IMR-90 (cell line): Measurements from ENCODE around the gene B4GALT5. TPM values are rescaled to one million over a fixed set of nuclear protein-coding genes. Genes with fewer than 3 reads are reported as not detected.

Source experiments
- ATAC-seq: fragments of 200-7000 bp; cut with Tn5 transposase; 2 replicates; pipeline ENCODE4 v1.9.1; 2020; ENCODE audit warnings: low read depth, mild to moderate bottlenecking, moderate library complexity
- BruUV-seq: library from RNA; stranded (reverse); fragments of 400-500 nt; replicated peaks from 2 replicates; lab custom pipeline; 2021; lab: Mats Ljungman, UMichigan
- CTCF ChIA-PET: fragments of 300-600 bp; formaldehyde crosslinking; extraction: SDS; loops from one replicate; lab custom pipeline; 2021; ENCODE audit warnings: antibody characterized with exemption; lab: Yijun Ruan, JAX
- POLR2A ChIA-PET: fragments of 300-600 bp; sonication (Branson Sonifier 250); formaldehyde crosslinking; loops from one replicate; lab custom pipeline; 2022; ENCODE audit warnings: antibody characterized with exemption; ENCODE audit not compliant: unreplicated experiment; lab: Charles Lee
- DNase-seq: peaks from one replicate; pipeline ENCODE4 v3.0.0; 2013
- H2AFZ ChIP-seq: replicated peaks from 2 replicates; pipeline ENCODE3; 2013; ENCODE audit warnings: low read length, mild to moderate bottlenecking; ENCODE audit not compliant: poor library complexity
- H2AK5ac ChIP-seq: 2 replicates; pipeline ENCODE4 v1.6.1; 2013; ENCODE audit warnings: low read depth, low read length, inconsistent platforms
- H2AK9ac ChIP-seq: replicated peaks from 2 replicates; pipeline ENCODE3; 2013; ENCODE audit warnings: mild to moderate bottlenecking, low read depth, low read length, moderate library complexity; ENCODE audit not compliant: poor library complexity
- H2BK120ac ChIP-seq: 2 replicates; pipeline ENCODE4 v1.6.1; 2013; ENCODE audit warnings: low read depth, low read length, inconsistent platforms
- H2BK15ac ChIP-seq: 3 replicates; pipeline ENCODE4 v1.6.1; 2013; ENCODE audit warnings: low read depth, low read length, inconsistent platforms
- H2BK20ac ChIP-seq: 2 replicates; pipeline ENCODE4 v1.6.1; 2013; ENCODE audit warnings: low read depth, mild to moderate bottlenecking, inconsistent platforms, low read length, moderate library complexity
- H2BK5ac ChIP-seq: 2 replicates; pipeline ENCODE4 v1.6.1; 2013; ENCODE audit warnings: mild to moderate bottlenecking, low read depth, low read length, inconsistent platforms; ENCODE audit not compliant: poor library complexity, severe bottlenecking
- H3K14ac ChIP-seq: replicated peaks from 2 replicates; pipeline ENCODE4 v1.6.1; 2013; ENCODE audit warnings: low read depth, low read length, inconsistent platforms
- H3K18ac ChIP-seq: 2 replicates; pipeline ENCODE4 v1.6.1; 2013; ENCODE audit warnings: low read depth, low read length, control low read depth
- H3K23ac ChIP-seq: 2 replicates; pipeline ENCODE4 v1.6.1; 2013; ENCODE audit warnings: low read depth, low read length, inconsistent platforms
- H3K27ac ChIP-seq: 2 replicates; pipeline ENCODE4 v1.5.1; 2013; ENCODE audit warnings: mild to moderate bottlenecking, control low read depth, low read length; ENCODE audit not compliant: insufficient read depth
- H3K27me3 ChIP-seq: 2 replicates; pipeline ENCODE4 v1.6.1; 2013; ENCODE audit warnings: low read length; ENCODE audit not compliant: control insufficient read depth, insufficient read depth
- H3K36me3 ChIP-seq: 2 replicates; pipeline ENCODE4 v1.6.1; 2013; ENCODE audit warnings: low read length, mixed read lengths; ENCODE audit not compliant: control insufficient read depth, insufficient read depth
- H3K4ac ChIP-seq: 2 replicates; pipeline ENCODE4 v1.6.1; 2013; ENCODE audit warnings: low read depth, low read length, inconsistent platforms
- H3K4me1 ChIP-seq: 2 replicates; pipeline ENCODE4 v1.6.1; 2013; ENCODE audit warnings: low read length, mixed read lengths; ENCODE audit not compliant: control insufficient read depth, insufficient read depth
- H3K4me2 ChIP-seq: 2 replicates; pipeline ENCODE4 v1.6.1; 2013; ENCODE audit warnings: low read depth, mild to moderate bottlenecking, control low read depth, low read length, moderate library complexity
- H3K4me3 ChIP-seq: 2 replicates; pipeline ENCODE4 v1.5.1; 2013; ENCODE audit warnings: low read depth, mild to moderate bottlenecking, control low read depth, low read length, moderate library complexity; ENCODE audit not compliant: insufficient read depth
- H3K56ac ChIP-seq: 2 replicates; pipeline ENCODE4 v1.6.1; 2013; ENCODE audit warnings: low read length, inconsistent platforms; ENCODE audit not compliant: insufficient read depth; ENCODE audit errors: extremely low read depth
- H3K79me1 ChIP-seq, 2 experiments: 2 replicates each; pipeline ENCODE4 v1.6.1; 2013; ENCODE audit warnings: low read length in 2 of 2, inconsistent platforms in 1 of 2, low read depth in 1 of 2
- H3K9ac ChIP-seq: 2 replicates; pipeline ENCODE4 v1.6.1; 2013; ENCODE audit warnings: low read depth, low read length, control low read depth
- H3K9me1 ChIP-seq: 2 replicates; pipeline ENCODE4 v1.6.1; 2013; ENCODE audit warnings: low read length, inconsistent platforms; ENCODE audit not compliant: insufficient read depth
- H3K9me3 ChIP-seq: 2 replicates; pipeline ENCODE4 v1.6.1; 2013; ENCODE audit warnings: low read length; ENCODE audit not compliant: control insufficient read depth, insufficient read depth
- H4K20me1 ChIP-seq: 2 replicates; pipeline ENCODE4 v1.6.1; 2013; ENCODE audit warnings: low read length, inconsistent platforms; ENCODE audit not compliant: insufficient read depth
- H4K5ac ChIP-seq: 2 replicates; pipeline ENCODE4 v1.6.1; 2013; ENCODE audit warnings: mild to moderate bottlenecking, low read depth, low read length, control low read depth
- H4K8ac ChIP-seq, 2 experiments: 2 replicates each; pipeline ENCODE4 v1.6.1; 2013; ENCODE audit warnings: low read depth in 2 of 2, low read length in 2 of 2, control low read depth in 1 of 2, inconsistent platforms in 1 of 2
- H4K91ac ChIP-seq: 2 replicates; pipeline ENCODE4 v1.6.1; 2013; ENCODE audit warnings: low read depth, low read length, inconsistent platforms; ENCODE audit not compliant: insufficient read depth
- CEBPB ChIP-seq: IDR thresholded peaks from 2 replicates; pipeline ENCODE4 v1.6.1; 2012; ENCODE audit warnings: low read depth, low read length, improper control_type of control experiment
- FOS ChIP-seq: fragments of 150-350 bp; IDR thresholded peaks from 2 replicates; pipeline ENCODE4 v1.6.1; 2016; ENCODE audit warnings: low read depth, low read length
- MAZ ChIP-seq: IDR thresholded peaks from 2 replicates; pipeline ENCODE4 v1.6.1; 2012; ENCODE audit warnings: low read depth, mild to moderate bottlenecking, low read length, improper control_type of control experiment, moderate library complexity, borderline replicate concordance
- NFE2L2 ChIP-seq: fragments of 150-350 bp; IDR thresholded peaks from 2 replicates; pipeline ENCODE4 v1.6.1; 2016; ENCODE audit warnings: low read depth, mild to moderate bottlenecking, low read length
- WGBS, 2 experiments: methylation state at CpG; one replicate each; pipeline versions ENCODE4 v1.1.5 to v1.1.7; 2013; ENCODE audit warnings: missing lambda C conversion rate in 2 of 2; ENCODE audit not compliant: insufficient read length in 1 of 2; ENCODE audit errors: extremely low coverage in 2 of 2; 5-methylcytosine and 5-hydroxymethylcytosine counted together
- dilution Hi-C: fragments of 300-500 bp; cut with HindIII; formaldehyde crosslinking; loops from one replicate; pipeline ENCODE4 v1.14.3; 2018; ENCODE audit warnings: low sequenced_read_pairs; ENCODE audit not compliant: unreplicated experiment
- in situ Hi-C: fragments of 300-500 bp; cut with MboI; formaldehyde crosslinking; loops from 3 replicates; pipeline ENCODE4 v1.14.3; 2019; ENCODE audit warnings: low sequenced_read_pairs, inconsistent platforms, mixed read lengths
- intact Hi-C: fragments of 100-400 bp; cut with micrococcal nuclease; formaldehyde crosslinking; loops from 2 replicates; pipeline ENCODE4 v1.10.0; 2022
- polyA plus RNA-seq, 3 experiments: library from polyadenylated mRNA; depleted of rRNA; stranded (reverse); fragments of >200 nt; gene quantifications; 2 replicates each; pipeline ENCODE4 v1.2.3, GENCODE V29; 2012; ENCODE audit warnings: low replicate concordance in 1 of 3
- total RNA-seq: library from RNA; depleted of rRNA; stranded (reverse); fragments of >200 nt; gene quantifications from 2 replicates; pipeline ENCODE4 v1.2.3, GENCODE V29; 2012

The B4GALT5 gene
- total and polyA plus RNA-seq, 2 of the 4 experiments (the other 2 are of a cell fraction): 11.3 to 20.4 TPM

DNA sequence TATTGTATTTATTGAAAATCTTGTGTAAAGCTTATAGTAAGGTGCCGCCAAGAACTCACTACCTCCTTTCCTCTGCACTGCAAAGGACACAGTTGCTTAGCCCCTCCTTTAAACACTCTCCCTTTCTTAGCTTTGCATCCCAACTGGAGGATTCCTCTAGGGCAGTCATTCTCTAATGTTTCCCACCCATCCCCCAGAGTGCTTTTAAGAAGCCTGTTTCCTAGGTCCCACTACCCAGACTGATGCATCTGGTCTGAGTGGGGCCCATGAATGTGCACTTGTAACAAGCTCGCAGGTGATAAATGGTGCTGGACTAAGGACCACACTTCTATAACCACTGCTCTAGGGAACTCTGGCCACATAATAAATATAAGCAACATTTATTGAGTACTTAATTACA lies 55.2 kb downstream of the B4GALT5 start:
- H3K27me3 ChIP-seq: no peaks in the 10 kb centered on the region
- dilution Hi-C loops (no loop called here), intact Hi-C loops (no loop called here), in situ Hi-C loops (no loop called here)
- no peak overlapping the region for H4K8ac ChIP-seq
- no peak overlapping the region for H3K4me2 ChIP-seq
- no peak overlapping the region for H2AK9ac ChIP-seq
- H3K27ac ChIP-seq: no peak overlapping the region
- ATAC-seq: no peak
- H3K14ac ChIP-seq: no peak overlapping the region
- TF ChIP-seq MAZ (no peak), NFE2L2 (no peak), FOS (no peak), CEBPB (no peak)
- peaks cover 7% of the 10 kb centered on the region for H3K9me3 ChIP-seq
- no peak overlapping the region for H3K56ac ChIP-seq
- no peak for DNase-seq
- no peak overlapping the region for H3K4me3 ChIP-seq
- no CpG with 5 or more reads among the region's 2 CpGs for WGBS, 2 experiments
- H3K4ac ChIP-seq: no peak overlapping the region
- no peak overlapping the region for H2AFZ ChIP-seq
- H4K91ac ChIP-seq: no peak overlapping the region
- H3K23ac ChIP-seq: no peak overlapping the region
- H3K4me1 ChIP-seq: peaks cover 14% of the 10 kb centered on the region
- H3K79me1 ChIP-seq: peaks cover 54 to 76% of the 10 kb centered on the region in 2 experiments
- no peak overlapping the region for H4K5ac ChIP-seq
- H2BK120ac ChIP-seq: no peak overlapping the region
- H2BK5ac ChIP-seq: no peak overlapping the region
- POLR2A ChIA-PET: no interaction called here
- H3K9me1 ChIP-seq: no peaks in the 10 kb centered on the region; the same call in 1 of the 2 replicates
- peaks cover 73% of the 10 kb centered on the region for H4K20me1 ChIP-seq
- BruUV-seq: no TSS peak
- no peak overlapping the region for H2AK5ac ChIP-seq
- no peak overlapping the region for H2BK15ac ChIP-seq
- no peak overlapping the region for H3K18ac ChIP-seq
- H3K36me3 ChIP-seq: peaks cover 15% of the 10 kb centered on the region
- CTCF ChIA-PET: interaction anchor here (0.6 kb wide), 1 partner anchor 58 kb away, joined by 4 read pairs; no protein-coding TSS in a partner anchor
- no peak overlapping the region for H2BK20ac ChIP-seq
- H3K9ac ChIP-seq: no peak overlapping the region
